Adipose tissue (tissue), 3 donors: ENCODE data around the gene SORL1. TPM values are rescaled to one million over a fixed set of nuclear protein-coding genes. Genes with fewer than 3 reads are reported as not detected.
"Not testable (repeated sequence)": the region's sequence is repeated elsewhere in the genome, so short reads cannot be mapped to it uniquely, and the experiment has no call there.

Experiments used
- H3K27ac ChIP-seq: one replicate; pipeline ENCODE4 v1.5.1; 2013; ENCODE audit warnings: low read depth, low read length
- WGBS, 3 donors: extraction: QIAGEN DNeasy Blood & Tissue Kit; methylation state at CpG; one replicate each; pipeline ENCODE4 v1.1.7; 2013; 5-methylcytosine and 5-hydroxymethylcytosine counted together
- polyA plus RNA-seq, 3 donors: library from polyadenylated mRNA; stranded (reverse); fragments of 200-250 nt; gene quantifications; one replicate each; pipeline ENCODE4 v1.2.3, GENCODE V29; 2013
- donor health status: healthy with polysubstance abuse.
- donor health status: Bipolar disorder and iron deficiency.
- donor health status: healthy.

Gene SORL1
- polyA plus RNA-seq, 3 donors = 3.2 to 5.4 (median 3.4) TPM

GRCh38 chr11:121566279-121567168 is 114.4 kb downstream of the SORL1 start:
- WGBS, 3 donors = 77 to 82% (median 78%) methylated on average over 9 of the region's 9 CpGs
- H3K27ac ChIP-seq = no peak overlapping the region

DNA sequence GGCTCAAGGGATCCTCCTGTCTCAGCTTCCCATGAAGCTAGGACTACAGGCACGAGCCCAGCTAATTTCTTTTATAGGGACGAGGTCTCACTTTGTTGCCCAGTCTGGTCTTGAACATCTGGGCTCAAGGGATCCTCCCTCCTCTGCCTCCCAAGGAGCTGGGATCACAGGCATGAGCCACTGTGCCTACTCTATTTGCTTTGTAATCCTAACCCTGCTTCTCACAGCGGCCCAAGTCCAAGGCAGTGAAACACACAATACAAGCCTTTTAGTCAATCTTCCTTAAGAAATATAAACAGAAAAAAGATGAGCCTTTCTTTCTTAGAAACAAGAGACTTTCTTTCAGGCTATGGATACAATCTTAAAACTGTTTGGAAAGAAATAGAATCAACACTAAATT is 115.9 kb downstream of the SORL1 start:
- WGBS, 3 donors = 70 to 82% (median 79%) methylated on average over 3 of the region's 3 CpGs
- H3K27ac ChIP-seq = no peak overlapping the region

DNA sequence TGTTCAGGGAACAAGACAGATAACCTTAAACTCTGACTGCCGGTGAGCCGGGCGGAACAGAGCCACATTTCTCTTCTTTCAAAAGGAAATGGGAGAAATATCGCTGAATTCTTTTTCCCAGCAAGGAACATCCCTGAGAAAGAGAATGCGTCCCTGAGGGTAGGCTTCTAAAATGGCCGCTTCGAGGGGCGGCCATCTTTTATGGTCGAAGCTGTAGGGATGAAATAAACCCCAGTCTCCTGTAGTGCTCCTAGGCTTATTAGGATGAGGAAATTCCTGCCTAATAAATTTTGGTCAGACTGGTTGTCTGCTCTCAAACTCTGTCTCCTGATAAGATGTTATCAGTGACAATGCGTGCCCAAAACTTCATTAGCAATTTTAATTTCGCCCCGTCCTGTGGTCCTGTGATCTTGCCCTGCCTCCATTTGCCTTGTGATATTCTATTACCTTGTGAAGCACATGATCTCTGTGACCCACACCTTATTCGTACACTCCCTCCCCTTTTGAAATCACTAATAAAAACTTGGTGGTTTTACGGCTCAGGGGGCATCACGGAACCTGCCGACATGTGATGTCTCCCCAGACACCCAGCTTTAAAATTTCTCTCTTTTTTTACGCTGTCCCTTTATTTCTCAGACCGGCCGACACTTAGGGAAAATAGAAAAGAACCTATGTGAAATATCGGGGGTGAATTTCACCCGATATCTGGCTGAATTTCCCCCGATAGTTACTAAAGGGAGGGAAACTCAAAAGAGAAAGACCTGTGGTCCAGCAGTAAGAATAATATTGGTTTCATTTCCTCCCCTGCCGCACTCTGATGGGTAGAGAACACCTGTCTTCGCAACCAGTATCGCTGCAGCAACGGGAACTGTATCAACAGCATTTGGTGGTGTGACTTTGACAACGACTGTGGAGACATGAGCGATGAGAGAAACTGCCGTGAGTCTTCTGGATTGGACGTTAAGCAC is 117.5 kb downstream of the SORL1 start:
- WGBS, 3 donors = 92 to 93% (median 92%) methylated on average over 30 of the region's 30 CpGs
- H3K27ac ChIP-seq = not testable (repeated sequence)

- H3K27ac ChIP-seq = no peak overlapping the region
- 81 to 87% (median 84%) methylated on average over 3 of the region's 3 CpGs for WGBS, 3 donors
Measured at GRCh38 chr11:121570453-121570852, 118.3 kb downstream of the SORL1 start.

DNA sequence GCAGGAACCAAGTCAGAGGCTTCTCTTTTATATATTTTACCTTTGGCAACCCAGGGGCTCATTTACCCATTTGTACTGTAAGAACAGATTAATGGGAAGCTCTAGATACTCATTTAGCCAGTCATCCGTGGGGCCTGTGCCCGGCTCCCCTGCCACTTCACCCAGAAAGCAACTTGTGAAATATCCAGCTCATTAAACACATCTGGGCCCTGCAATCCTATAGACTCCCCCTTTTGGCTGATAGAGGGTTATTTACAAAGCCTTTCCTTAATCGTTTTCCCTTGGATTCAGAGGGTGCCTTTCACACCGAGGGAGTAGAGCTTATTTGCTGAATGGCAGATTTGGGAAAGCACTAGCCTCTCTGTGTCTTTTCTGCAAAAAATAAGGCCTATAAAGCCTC is 119.4 kb downstream of the SORL1 start:
- no peak overlapping the region for H3K27ac ChIP-seq
- WGBS, 3 donors = 26 to 65% (median 47%) methylated on average over 4 of the region's 4 CpGs

GRCh38 chr11:121572571-121573059 is 120.5 kb downstream of the SORL1 start:
- H3K27ac ChIP-seq = no peak overlapping the region
- 37 to 64% (median 50%) methylated on average over 11 of the region's 11 CpGs for WGBS, 3 donors

DNA sequence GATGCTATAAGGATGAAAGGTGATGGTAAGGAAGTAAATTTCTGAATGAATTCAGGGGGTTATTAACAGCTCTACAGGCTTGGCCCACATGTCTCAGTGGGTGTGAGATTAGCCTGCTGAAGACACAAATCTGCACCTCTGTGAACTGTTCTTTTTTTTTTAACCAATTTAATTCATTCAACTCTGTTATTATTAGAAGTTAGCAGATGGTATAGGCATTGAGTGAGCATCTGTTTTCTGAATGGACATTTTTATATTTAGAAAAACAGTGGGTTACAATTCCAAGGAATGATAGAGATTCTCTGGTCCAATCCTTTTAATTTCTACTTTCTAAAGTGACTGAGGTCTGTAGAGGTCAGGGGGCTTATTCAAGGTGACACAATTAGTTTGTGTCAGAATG is 122.7 kb downstream of the SORL1 start:
- H3K27ac ChIP-seq = no peak overlapping the region

- H3K27ac ChIP-seq = no peak overlapping the region
- WGBS, 3 donors = 44 to 68% (median 44%) methylated on average over 8 to 10 of the region's 10 CpGs
Measured at GRCh38 chr11:121575250-121575962, 123.3 kb downstream of the SORL1 start.

- H3K27ac ChIP-seq = no peak overlapping the region
- 83 to 86% (median 84%) methylated on average over 5 of the region's 5 CpGs for WGBS, 3 donors
Measured at GRCh38 chr11:121575963-121576290, 123.8 kb downstream of the SORL1 start.

- WGBS, 3 donors = 58 to 80% (median 67%) methylated on average over 7 of the region's 7 CpGs
- H3K27ac ChIP-seq = no peak overlapping the region
Measured at GRCh38 chr11:121576531-121576930, 124.4 kb downstream of the SORL1 start.

DNA sequence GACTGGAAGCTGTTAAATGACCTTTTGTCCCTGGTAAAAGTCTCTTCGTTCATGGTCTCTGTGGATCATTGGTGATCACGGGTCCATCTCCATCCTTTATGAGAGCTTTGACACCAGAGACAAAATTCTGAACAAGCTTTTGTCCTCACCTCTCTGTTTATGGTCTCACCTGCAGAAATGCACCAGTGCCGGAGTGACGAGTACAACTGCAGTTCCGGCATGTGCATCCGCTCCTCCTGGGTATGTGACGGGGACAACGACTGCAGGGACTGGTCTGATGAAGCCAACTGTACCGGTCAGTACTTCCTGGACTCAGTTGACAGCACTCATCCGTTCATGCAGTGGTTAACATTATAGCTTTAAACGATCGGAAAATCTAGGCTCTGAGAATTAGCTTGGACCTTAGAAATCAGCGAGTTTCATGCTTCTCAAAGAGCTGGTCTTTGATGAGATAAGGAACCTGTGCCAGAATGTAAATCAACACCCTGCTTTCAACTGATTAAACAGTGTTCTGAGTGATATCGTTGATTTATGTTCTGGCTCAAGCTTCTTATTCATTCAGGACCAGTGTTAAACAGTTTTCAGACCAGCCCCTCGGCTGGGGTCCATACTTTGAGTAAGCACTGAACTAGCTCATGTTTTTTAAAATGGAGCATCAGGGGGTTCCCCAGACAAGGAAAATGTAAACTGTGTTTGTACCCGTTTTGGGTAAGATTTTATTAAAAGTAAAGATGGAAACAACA is 125.2 kb downstream of the SORL1 start:
- WGBS, 3 donors = 58 to 74% (median 66%) methylated on average over 16 of the region's 16 CpGs
- H3K27ac ChIP-seq = no peak overlapping the region

- H3K27ac ChIP-seq = no peak overlapping the region
- 16 to 71% (median 17%) methylated on average over 10 of the region's 10 CpGs for WGBS, 3 donors
Measured at GRCh38 chr11:121578251-121578976, 126.3 kb downstream of the SORL1 start.

DNA sequence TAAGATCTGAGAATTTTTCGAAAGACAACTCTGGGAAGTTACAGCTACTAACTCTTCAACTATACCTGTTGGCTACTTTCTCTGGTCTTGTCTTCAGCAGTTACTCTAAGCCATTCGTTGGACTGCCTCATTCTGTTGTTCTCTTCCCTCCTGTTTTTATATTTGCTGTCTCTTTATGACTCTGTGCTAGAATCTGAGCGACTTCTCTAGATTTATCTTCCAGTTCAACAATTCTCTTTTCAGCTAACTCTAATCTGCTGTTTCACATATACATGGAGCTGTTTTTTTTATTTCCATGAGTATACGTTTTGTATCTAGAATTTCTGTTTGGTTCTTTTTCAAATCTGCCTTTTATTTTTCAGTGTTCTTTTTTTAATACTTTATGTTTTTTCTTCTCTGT is 128.0 kb downstream of the SORL1 start:
- no peak overlapping the region for H3K27ac ChIP-seq
- 87 to 95% (median 93%) methylated on average over 4 of the region's 4 CpGs for WGBS, 3 donors

GRCh38 chr11:121581607-121582006 is 129.5 kb downstream of the SORL1 start:
- WGBS, 3 donors = 84 to 93% (median 87%) methylated on average over 4 of the region's 4 CpGs
- no peak overlapping the region for H3K27ac ChIP-seq

- no peak overlapping the region for H3K27ac ChIP-seq
- WGBS, 3 donors = 32 to 43% (median 35%) methylated on average over 4 of the region's 4 CpGs
Measured at GRCh38 chr11:121582296-121582695, 130.2 kb downstream of the SORL1 start.

GRCh38 chr11:121583825-121584224 is 131.7 kb downstream of the SORL1 start:
- WGBS, 3 donors = 76 to 84% (median 81%) methylated on average over 3 of the region's 3 CpGs
- no peak overlapping the region for H3K27ac ChIP-seq

DNA sequence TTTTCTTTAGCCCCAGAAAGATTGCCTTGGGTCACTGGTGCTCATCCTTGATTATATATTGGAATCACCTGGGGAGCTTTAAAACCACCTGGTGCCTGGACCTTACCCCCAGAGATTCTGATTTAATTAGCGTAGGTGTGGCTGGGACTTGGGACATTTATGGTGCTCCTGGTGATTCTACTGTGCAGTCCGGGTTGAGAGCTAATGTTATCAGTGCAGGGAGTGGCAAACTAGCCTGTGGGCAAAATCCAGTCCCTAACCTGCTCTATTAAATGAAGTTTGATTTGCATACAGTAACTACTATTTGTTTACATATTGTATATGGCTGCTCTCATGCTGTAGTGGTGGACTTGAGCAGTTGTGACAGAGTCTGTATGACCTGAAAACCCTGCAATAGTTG is 134.6 kb downstream of the SORL1 start:
- H3K27ac ChIP-seq = no peak overlapping the region
- WGBS, 3 donors = 93 to 98% (median 98%) methylated on average over 2 of the region's 2 CpGs
